ENCODE results near the gene UBE3B.
A peak's percentile ranks its signal among the peaks of the same experiment; 100 is the strongest.

UBE3B gene

DNA sequence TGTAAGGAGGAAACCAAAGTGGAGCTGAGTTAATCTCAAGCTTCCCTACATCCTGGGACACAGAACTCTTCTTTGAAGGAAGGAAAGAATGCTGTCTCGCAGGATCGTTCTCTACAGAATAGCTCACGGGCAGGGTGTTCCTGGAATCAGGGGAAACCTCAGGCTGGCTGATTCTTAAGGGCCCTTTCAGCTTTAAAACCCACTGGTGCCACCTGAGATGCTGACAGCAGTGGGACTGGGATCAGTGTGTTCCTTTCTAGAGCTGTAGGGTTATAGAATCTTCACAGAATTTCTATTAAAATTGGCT, 47.8 kb downstream of the UBE3B start:
- Histone ChIP-seq H3K27ac (ENCODE audit: low read depth, low read length) (no peak overlapping the region), H4K12ac (ENCODE audit: low read depth, low read length) (no peak overlapping the region), H2BK120ac (ENCODE audit: insufficient read depth, low read length, poor library complexity) (no peak overlapping the region), H3K36me3 (ENCODE audit: control insufficient read depth in 1 of 2, insufficient read depth in 2 of 2, low read length in 2 of 2) (peaks cover 33 to 42% of the 10 kb centered on the region in 2 experiments), H3K23ac (ENCODE audit: low read length) (no peak overlapping the region), H3K9me3 (ENCODE audit: insufficient read depth, low read depth, low read length) (no peaks in the 10 kb centered on the region), H2AFZ (ENCODE audit: insufficient read depth, low read length, poor library complexity) (no peak overlapping the region), H3K27me3 (ENCODE audit: insufficient read depth, low read length) (no peaks in the 10 kb centered on the region), H3K4me2 (ENCODE audit: low read length) (no peak overlapping the region), H3K4me1 (ENCODE audit: control insufficient read depth in 1 of 2, insufficient read depth in 2 of 2, low read length in 2 of 2) (peaks cover 15 to 20% of the 10 kb centered on the region in 2 experiments), H3K79me2 (ENCODE audit: control insufficient read depth, insufficient read depth, low read length, poor library complexity) (no peaks in the 10 kb centered on the region), H3K14ac (ENCODE audit: low read length) (no peak overlapping the region), H3K4ac (ENCODE audit: low read depth, low read length) (no peak overlapping the region), H4K8ac (ENCODE audit: low read depth, low read length) (no peak overlapping the region), H2BK5ac (ENCODE audit: low read depth, low read length, poor library complexity) (no peak overlapping the region), H2BK12ac (ENCODE audit: low read length) (no peak overlapping the region), H2AK5ac (ENCODE audit: low read length) (no peak overlapping the region), H4K91ac (ENCODE audit: low read depth, low read length) (no peak overlapping the region), H3K9ac (ENCODE audit: low read length) (no peak overlapping the region), H3K79me1 (ENCODE audit: low read length) (peaks cover 4% of the 10 kb centered on the region), H3K18ac (ENCODE audit: low read length) (no peak overlapping the region), H3K4me3 (ENCODE audit: low read depth, low read length) (no peak overlapping the region)
- no CpG with 5 or more reads among the region's 3 CpGs for WGBS (ENCODE audit: extremely low coverage, insufficient coverage, insufficient read length)
- peak; percentile 62 to 80 for DNase-seq

DNA sequence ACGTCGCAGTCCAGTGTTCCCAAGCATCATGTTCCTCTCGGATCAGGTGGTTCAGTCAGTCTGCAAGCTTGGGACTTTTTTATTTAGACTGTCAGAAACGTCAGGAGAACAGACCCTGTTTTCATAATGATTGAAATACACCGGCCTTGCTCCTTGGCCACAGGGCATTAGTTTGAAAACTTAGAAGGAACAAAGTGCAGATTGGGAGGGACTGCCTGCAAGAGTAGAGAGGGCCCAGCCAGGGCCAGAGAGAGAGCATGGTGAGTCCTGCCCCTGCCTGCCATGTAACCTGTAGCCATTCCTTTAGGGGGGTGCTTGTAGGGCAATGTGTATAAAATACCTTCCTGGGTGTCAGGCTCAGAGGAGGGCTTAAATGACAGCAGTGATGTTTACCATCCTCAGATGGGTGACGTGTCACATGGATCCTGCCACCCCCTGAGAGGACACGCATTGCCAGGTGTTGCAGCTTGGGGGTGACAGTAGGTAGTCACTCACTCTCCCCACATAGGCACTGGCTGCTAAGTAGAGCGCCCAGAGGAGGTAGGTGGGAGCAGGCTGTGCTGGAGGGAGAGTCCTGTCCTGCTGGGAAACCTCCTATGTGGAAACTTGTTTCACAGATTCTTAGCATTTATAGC, 50.2 kb downstream of the UBE3B start:
- H3K36me3 ChIP-seq (ENCODE audit: control insufficient read depth in 1 of 2, insufficient read depth in 2 of 2, low read length in 2 of 2) = peaks cover 18 to 24% of the 10 kb centered on the region in 2 experiments
- no peak overlapping the region for H3K4me2 ChIP-seq (ENCODE audit: low read length)
- peak overlapping the region; percentile 69 for H2AK5ac ChIP-seq (ENCODE audit: low read length)
- no peaks in the 10 kb centered on the region for H3K79me2 ChIP-seq (ENCODE audit: control insufficient read depth, insufficient read depth, low read length, poor library complexity)
- no peak overlapping the region for H3K4ac ChIP-seq (ENCODE audit: low read depth, low read length)
- no peak overlapping the region for H2BK12ac ChIP-seq (ENCODE audit: low read length)
- H3K23ac ChIP-seq (ENCODE audit: low read length) = no peak overlapping the region
- H3K14ac ChIP-seq (ENCODE audit: low read length) = no peak overlapping the region
- no peak overlapping the region for H3K27ac ChIP-seq (ENCODE audit: low read depth, low read length)
- H2BK5ac ChIP-seq (ENCODE audit: low read depth, low read length, poor library complexity) = no peak overlapping the region
- no peak overlapping the region for H3K18ac ChIP-seq (ENCODE audit: low read length)
- no peak overlapping the region for H4K91ac ChIP-seq (ENCODE audit: low read depth, low read length)
- no peak overlapping the region for H3K9ac ChIP-seq (ENCODE audit: low read length)
- no CpG with 5 or more reads among the region's 8 CpGs for WGBS (ENCODE audit: extremely low coverage, insufficient coverage, insufficient read length)
- H3K27me3 ChIP-seq (ENCODE audit: insufficient read depth, low read length) = no peaks in the 10 kb centered on the region
- H3K79me1 ChIP-seq (ENCODE audit: low read length) = peaks cover 6% of the 10 kb centered on the region
- H3K4me1 ChIP-seq (ENCODE audit: control insufficient read depth in 1 of 2, insufficient read depth in 2 of 2, low read length in 2 of 2) = peaks cover 28 to 30% of the 10 kb centered on the region in 2 experiments
- no peaks in the 10 kb centered on the region for H3K9me3 ChIP-seq (ENCODE audit: insufficient read depth, low read depth, low read length)
- no peak overlapping the region for H4K12ac ChIP-seq (ENCODE audit: low read depth, low read length)
- no peak overlapping the region for H2AFZ ChIP-seq (ENCODE audit: insufficient read depth, low read length, poor library complexity)
- DNase-seq = no peak
- no peak overlapping the region for H3K4me3 ChIP-seq (ENCODE audit: low read depth, low read length)
- no peak overlapping the region for H4K8ac ChIP-seq (ENCODE audit: low read depth, low read length)
- no peak overlapping the region for H2BK120ac ChIP-seq (ENCODE audit: insufficient read depth, low read length, poor library complexity)

DNA sequence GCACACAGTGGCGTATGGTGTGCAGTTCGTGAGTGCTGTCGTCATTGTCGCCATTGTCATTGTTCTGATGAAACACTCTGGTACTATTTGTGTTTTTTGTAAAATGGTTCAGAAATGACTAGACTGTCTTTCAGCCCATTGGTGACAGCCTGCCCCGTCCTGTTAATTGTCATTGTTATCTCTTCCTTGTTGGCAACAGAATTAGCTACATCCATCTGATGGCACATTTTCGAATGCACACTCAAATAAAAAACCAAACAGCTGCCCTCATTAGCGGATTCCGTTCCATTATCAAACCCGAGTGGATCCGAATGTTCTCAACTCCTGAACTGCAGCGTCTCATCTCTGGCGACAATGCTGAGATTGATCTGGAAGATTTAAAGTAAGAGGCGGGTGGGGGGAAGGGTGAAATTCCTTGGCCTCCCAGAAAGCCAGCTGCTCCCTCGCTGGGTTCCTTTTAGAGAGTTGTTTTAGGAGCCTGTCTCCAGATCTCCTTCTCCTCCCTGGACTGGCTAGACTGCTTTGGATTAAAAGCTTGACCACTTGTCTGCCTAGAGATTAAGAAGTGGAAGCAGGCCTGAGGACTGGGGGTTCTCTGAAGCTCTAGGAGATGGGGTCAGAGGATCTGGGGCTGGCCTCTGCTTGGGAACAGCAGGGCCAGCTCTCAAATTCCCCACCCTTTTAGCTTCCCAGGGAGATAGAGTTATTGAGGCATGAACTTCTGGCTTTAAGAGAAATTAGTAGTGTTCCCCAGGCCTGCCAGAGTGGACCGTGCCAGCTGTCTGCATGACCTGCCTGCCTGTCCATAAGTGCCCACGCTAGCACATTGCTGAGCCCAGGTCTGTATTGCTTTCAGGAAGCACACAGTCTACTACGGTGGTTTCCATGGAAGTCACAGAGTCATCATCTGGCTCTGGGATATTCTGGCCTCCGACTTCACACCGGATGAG, 52.5 kb downstream of the UBE3B start:
- Histone ChIP-seq H2AFZ (ENCODE audit: insufficient read depth, low read length, poor library complexity) (no peak overlapping the region), H4K91ac (ENCODE audit: low read depth, low read length) (peak overlapping the region; percentile 77), H3K9me3 (ENCODE audit: insufficient read depth, low read depth, low read length) (no peaks in the 10 kb centered on the region), H3K18ac (ENCODE audit: low read length) (no peak overlapping the region), H3K79me1 (ENCODE audit: low read length) (peaks cover 3% of the 10 kb centered on the region), H4K12ac (ENCODE audit: low read depth, low read length) (no peak overlapping the region), H3K23ac (ENCODE audit: low read length) (no peak overlapping the region), H2BK5ac (ENCODE audit: low read depth, low read length, poor library complexity) (peak overlapping the region; percentile 61), H2BK120ac (ENCODE audit: insufficient read depth, low read length, poor library complexity) (peak overlapping the region; percentile 29), H3K79me2 (ENCODE audit: control insufficient read depth, insufficient read depth, low read length, poor library complexity) (no peaks in the 10 kb centered on the region), H4K8ac (ENCODE audit: low read depth, low read length) (peak overlapping the region; percentile 36), H3K4me1 (ENCODE audit: control insufficient read depth in 1 of 2, insufficient read depth in 2 of 2, low read length in 2 of 2) (peaks cover 22 to 23% of the 10 kb centered on the region in 2 experiments), H3K4me2 (ENCODE audit: low read length) (peak overlapping the region; percentile 13), H2BK12ac (ENCODE audit: low read length) (peak overlapping the region; percentile 78), H3K36me3 (ENCODE audit: control insufficient read depth in 1 of 2, insufficient read depth in 2 of 2, low read length in 2 of 2) (peaks cover 22 to 24% of the 10 kb centered on the region in 2 experiments), H3K4me3 (ENCODE audit: low read depth, low read length) (no peak overlapping the region), H3K4ac (ENCODE audit: low read depth, low read length) (no peak overlapping the region), H2AK5ac (ENCODE audit: low read length) (peak overlapping the region; percentile 30), H3K27me3 (ENCODE audit: insufficient read depth, low read length) (no peaks in the 10 kb centered on the region), H3K9ac (ENCODE audit: low read length) (no peak overlapping the region), H3K27ac (ENCODE audit: low read depth, low read length) (peak overlapping the region; percentile 62), H3K14ac (ENCODE audit: low read length) (peak overlapping the region; percentile 45)
- no CpG with 5 or more reads among the region's 19 CpGs for WGBS (ENCODE audit: extremely low coverage, insufficient coverage, insufficient read length)
- no peak for DNase-seq

DNA sequence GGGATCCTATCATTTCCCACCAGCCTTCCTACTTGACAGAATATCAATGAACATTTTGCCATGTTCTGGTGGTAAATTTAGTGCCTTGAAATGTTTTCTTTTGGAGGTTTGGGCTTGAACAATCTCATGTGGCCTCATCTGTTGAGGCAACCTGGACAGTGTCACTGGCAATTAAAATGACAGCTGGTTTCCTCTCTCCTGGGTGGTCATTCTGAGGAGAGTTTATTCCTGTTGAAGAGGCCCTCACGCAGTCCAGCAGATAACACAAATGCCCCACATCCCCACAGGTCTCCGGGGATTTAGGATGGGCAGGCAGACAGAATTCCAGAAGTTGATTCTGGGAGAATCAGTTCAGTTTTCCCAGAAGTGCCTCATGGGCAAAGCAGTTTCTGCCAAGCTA, 54.0 kb downstream of the UBE3B start:
- Histone ChIP-seq H2BK120ac (ENCODE audit: insufficient read depth, low read length, poor library complexity) (no peak overlapping the region), H3K36me3 (ENCODE audit: control insufficient read depth in 1 of 2, insufficient read depth in 2 of 2, low read length in 2 of 2) (peaks cover 27 to 33% of the 10 kb centered on the region in 2 experiments), H2BK12ac (ENCODE audit: low read length) (no peak overlapping the region), H3K4me3 (ENCODE audit: low read depth, low read length) (no peak overlapping the region), H4K91ac (ENCODE audit: low read depth, low read length) (no peak overlapping the region), H2AK5ac (ENCODE audit: low read length) (no peak overlapping the region), H3K4me2 (ENCODE audit: low read length) (no peak overlapping the region), H3K9me3 (ENCODE audit: insufficient read depth, low read depth, low read length) (no peaks in the 10 kb centered on the region), H2BK5ac (ENCODE audit: low read depth, low read length, poor library complexity) (no peak overlapping the region), H3K27ac (ENCODE audit: low read depth, low read length) (no peak overlapping the region), H3K9ac (ENCODE audit: low read length) (no peak overlapping the region), H4K8ac (ENCODE audit: low read depth, low read length) (no peak overlapping the region), H3K14ac (ENCODE audit: low read length) (no peak overlapping the region), H3K4me1 (ENCODE audit: control insufficient read depth in 1 of 2, insufficient read depth in 2 of 2, low read length in 2 of 2) (peaks cover 19 to 21% of the 10 kb centered on the region in 2 experiments), H3K27me3 (ENCODE audit: insufficient read depth, low read length) (no peaks in the 10 kb centered on the region), H4K12ac (ENCODE audit: low read depth, low read length) (no peak overlapping the region), H2AFZ (ENCODE audit: insufficient read depth, low read length, poor library complexity) (no peak overlapping the region), H3K79me2 (ENCODE audit: control insufficient read depth, insufficient read depth, low read length, poor library complexity) (no peaks in the 10 kb centered on the region), H3K18ac (ENCODE audit: low read length) (no peak overlapping the region), H3K79me1 (ENCODE audit: low read length) (peaks cover 3% of the 10 kb centered on the region), H3K23ac (ENCODE audit: low read length) (no peak overlapping the region), H3K4ac (ENCODE audit: low read depth, low read length) (no peak overlapping the region)
- no CpG with 5 or more reads among the region's 2 CpGs for WGBS (ENCODE audit: extremely low coverage, insufficient coverage, insufficient read length)
- DNase-seq = no peak

Measured in trophoblast cell (in vitro differentiated cells and primary cell).